Liver (tissue), 3 donors: Measurements from ENCODE around the gene SQOR.

Experiments
- EGR1 ChIP-seq, 2 donors: IDR thresholded peaks; 2 replicates each; pipeline ENCODE4 v1.6.1; 2016 to 2018; ENCODE audit warnings: antibody characterized with exemption in 2 of 2, low read depth in 2 of 2
- GABPA ChIP-seq, 2 donors: IDR thresholded peaks in 1 of 2; conservative IDR thresholded peaks in 1 of 2; 2 replicates each; pipeline ENCODE4 v1.6.1; 2016; ENCODE audit warnings: antibody characterized with exemption in 2 of 2, mild to moderate bottlenecking in 1 of 2, moderate library complexity in 1 of 2
- HNF4A ChIP-seq, 2 donors: conservative IDR thresholded peaks; 2 replicates each; pipeline ENCODE4 v1.6.1; 2016; ENCODE audit warnings: antibody characterized with exemption in 2 of 2, mild to moderate bottlenecking in 2 of 2
- JUND ChIP-seq, 2 donors: IDR thresholded peaks; 2 replicates each; pipeline ENCODE4 v1.6.1; 2016; ENCODE audit warnings: antibody characterized with exemption in 2 of 2
- RAD21 ChIP-seq, 2 donors: IDR thresholded peaks; 2 replicates each; pipeline ENCODE4 v1.6.1; 2016; ENCODE audit warnings: antibody characterized with exemption in 2 of 2, mild to moderate bottlenecking in 2 of 2
- REST ChIP-seq: IDR thresholded peaks from 2 replicates; pipeline ENCODE4 v1.6.1; 2016; ENCODE audit warnings: antibody characterized with exemption, mild to moderate bottlenecking
- RXRA ChIP-seq, 2 donors: IDR thresholded peaks; 2 replicates each; pipeline ENCODE4 v1.6.1; 2017 to 2018; ENCODE audit warnings: antibody characterized with exemption in 2 of 2, mild to moderate bottlenecking in 1 of 2
- TAF1 ChIP-seq: conservative IDR thresholded peaks from 2 replicates; pipeline ENCODE4 v1.6.1; 2016; ENCODE audit warnings: antibody characterized with exemption, mild to moderate bottlenecking
- YY1 ChIP-seq: IDR thresholded peaks from 2 replicates; pipeline ENCODE4 v1.6.1; 2016; ENCODE audit warnings: antibody characterized with exemption, mild to moderate bottlenecking
- TF ChIP-seq, protein P1 (sequence below): fragments of 150-350 bp; IDR thresholded peaks from 2 replicates; pipeline ENCODE4 v1.5.1; 2017; ENCODE audit warnings: improper control_type of control experiment, low read depth, low read length; ENCODE audit not compliant: missing input control
- TF ChIP-seq, protein P2 (sequence below): IDR thresholded peaks from 2 replicates; pipeline ENCODE4 v1.6.1; 2016; ENCODE audit warnings: antibody characterized with exemption
- TF ChIP-seq, protein P3 (sequence below): IDR thresholded peaks from 2 replicates; pipeline ENCODE4 v1.6.1; 2016; ENCODE audit warnings: antibody characterized with exemption
- TF ChIP-seq, protein P4 (sequence below): IDR thresholded peaks from 2 replicates; pipeline ENCODE4 v1.6.1; 2016; ENCODE audit warnings: antibody characterized with exemption
- donor health status: healthy.
- donor health status: healthy.

DNA sequence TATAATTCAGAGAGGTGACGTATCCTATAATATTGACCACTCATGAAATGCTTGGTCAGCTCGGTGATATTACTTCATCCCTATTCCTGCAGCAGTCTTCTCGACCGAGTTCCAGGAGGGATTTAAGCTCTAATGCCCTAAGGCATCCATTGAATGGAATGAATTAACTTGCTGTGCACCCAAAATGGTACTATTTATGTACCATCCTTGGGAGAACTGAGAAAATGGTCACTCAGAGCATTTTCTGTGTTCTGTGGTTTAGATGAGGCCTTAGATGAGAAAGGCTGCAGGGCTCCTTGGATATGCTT, 47.0 kb upstream of the SQOR start:
- no peak for TF ChIP-seq REST
- TF ChIP-seq EGR1 (IDR thresholded peaks at IDR 0.05; ENCODE audit: low read depth in 2 of 2), result no peak
- TF ChIP-seq, protein P1, sequence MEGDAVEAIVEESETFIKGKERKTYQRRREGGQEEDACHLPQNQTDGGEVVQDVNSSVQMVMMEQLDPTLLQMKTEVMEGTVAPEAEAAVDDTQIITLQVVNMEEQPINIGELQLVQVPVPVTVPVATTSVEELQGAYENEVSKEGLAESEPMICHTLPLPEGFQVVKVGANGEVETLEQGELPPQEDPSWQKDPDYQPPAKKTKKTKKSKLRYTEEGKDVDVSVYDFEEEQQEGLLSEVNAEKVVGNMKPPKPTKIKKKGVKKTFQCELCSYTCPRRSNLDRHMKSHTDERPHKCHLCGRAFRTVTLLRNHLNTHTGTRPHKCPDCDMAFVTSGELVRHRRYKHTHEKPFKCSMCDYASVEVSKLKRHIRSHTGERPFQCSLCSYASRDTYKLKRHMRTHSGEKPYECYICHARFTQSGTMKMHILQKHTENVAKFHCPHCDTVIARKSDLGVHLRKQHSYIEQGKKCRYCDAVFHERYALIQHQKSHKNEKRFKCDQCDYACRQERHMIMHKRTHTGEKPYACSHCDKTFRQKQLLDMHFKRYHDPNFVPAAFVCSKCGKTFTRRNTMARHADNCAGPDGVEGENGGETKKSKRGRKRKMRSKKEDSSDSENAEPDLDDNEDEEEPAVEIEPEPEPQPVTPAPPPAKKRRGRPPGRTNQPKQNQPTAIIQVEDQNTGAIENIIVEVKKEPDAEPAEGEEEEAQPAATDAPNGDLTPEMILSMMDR, result no peak
- no peak for TF ChIP-seq RAD21 (IDR thresholded peaks at IDR 0.05)
- TF ChIP-seq, protein P2, sequence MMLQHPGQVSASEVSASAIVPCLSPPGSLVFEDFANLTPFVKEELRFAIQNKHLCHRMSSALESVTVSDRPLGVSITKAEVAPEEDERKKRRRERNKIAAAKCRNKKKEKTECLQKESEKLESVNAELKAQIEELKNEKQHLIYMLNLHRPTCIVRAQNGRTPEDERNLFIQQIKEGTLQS, result no peak
- no peak for TF ChIP-seq RXRA (IDR thresholded peaks at IDR 0.05)
- TF ChIP-seq JUND (IDR thresholded peaks at IDR 0.05), result no peak
- TF ChIP-seq, protein P3, sequence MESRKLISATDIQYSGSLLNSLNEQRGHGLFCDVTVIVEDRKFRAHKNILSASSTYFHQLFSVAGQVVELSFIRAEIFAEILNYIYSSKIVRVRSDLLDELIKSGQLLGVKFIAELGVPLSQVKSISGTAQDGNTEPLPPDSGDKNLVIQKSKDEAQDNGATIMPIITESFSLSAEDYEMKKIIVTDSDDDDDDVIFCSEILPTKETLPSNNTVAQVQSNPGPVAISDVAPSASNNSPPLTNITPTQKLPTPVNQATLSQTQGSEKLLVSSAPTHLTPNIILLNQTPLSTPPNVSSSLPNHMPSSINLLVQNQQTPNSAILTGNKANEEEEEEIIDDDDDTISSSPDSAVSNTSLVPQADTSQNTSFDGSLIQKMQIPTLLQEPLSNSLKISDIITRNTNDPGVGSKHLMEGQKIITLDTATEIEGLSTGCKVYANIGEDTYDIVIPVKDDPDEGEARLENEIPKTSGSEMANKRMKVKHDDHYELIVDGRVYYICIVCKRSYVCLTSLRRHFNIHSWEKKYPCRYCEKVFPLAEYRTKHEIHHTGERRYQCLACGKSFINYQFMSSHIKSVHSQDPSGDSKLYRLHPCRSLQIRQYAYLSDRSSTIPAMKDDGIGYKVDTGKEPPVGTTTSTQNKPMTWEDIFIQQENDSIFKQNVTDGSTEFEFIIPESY, result no peak
- TF ChIP-seq GABPA (IDR thresholded peaks at IDR 0.05 in 1 of 2, conservative IDR thresholded peaks at IDR 0.05 in 1 of 2), result no peak
- no peak for TF ChIP-seq HNF4A (conservative IDR thresholded peaks at IDR 0.05)
- no peak for TF ChIP-seq TAF1
- TF ChIP-seq, protein P4, sequence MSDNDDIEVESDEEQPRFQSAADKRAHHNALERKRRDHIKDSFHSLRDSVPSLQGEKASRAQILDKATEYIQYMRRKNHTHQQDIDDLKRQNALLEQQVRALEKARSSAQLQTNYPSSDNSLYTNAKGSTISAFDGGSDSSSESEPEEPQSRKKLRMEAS, result no peak
- no peak for TF ChIP-seq YY1
